Naive B cell (primary cell): ENCODE data around the gene MAPKAP1. TPM values are rescaled to one million over a fixed set of nuclear protein-coding genes. Genes with fewer than 3 reads are reported as not detected.
"Not testable (repeated sequence)": the region's sequence is repeated elsewhere in the genome, so short reads cannot be mapped to it uniquely, and the experiment has no call there.

ENCODE experiments used
- ATAC-seq, 2 donors: fragments of 150-1000 bp; cut with Tn5 transposase; 2 replicates each; pipeline ENCODE4 v1.10.0; 2021; ENCODE audit warnings: low read depth in 2 of 2, mild to moderate bottlenecking in 2 of 2, moderate library complexity in 2 of 2
- DNase-seq: peaks from one replicate; pipeline ENCODE4 v3.0.0; 2022
- H3K27ac Mint-ChIP-seq, 6 donors: one replicate each; pipeline ENCODE4 v1.8.0; 2020 to 2022; ENCODE audit warnings: mild to moderate bottlenecking in 6 of 6, mixed read lengths in 6 of 6, moderate library complexity in 5 of 6, inconsistent platforms in 2 of 6
- H3K27me3 Mint-ChIP-seq, 3 donors: one replicate each; pipeline ENCODE4 v1.8.0; 2021 to 2022; ENCODE audit warnings: mixed read lengths in 3 of 3, mild to moderate bottlenecking in 1 of 3
- H3K36me3 Mint-ChIP-seq, 2 donors: one replicate each; pipeline ENCODE4 v1.8.0; 2020 to 2022; ENCODE audit warnings: mixed read lengths in 2 of 2, inconsistent platforms in 1 of 2, mild to moderate bottlenecking in 1 of 2
- H3K4me1 Mint-ChIP-seq, 3 donors: one replicate each; pipeline ENCODE4 v1.8.0; 2020 to 2022; ENCODE audit warnings: mixed read lengths in 3 of 3, inconsistent platforms in 1 of 3, mild to moderate bottlenecking in 1 of 3, moderate library complexity in 1 of 3
- H3K4me3 Mint-ChIP-seq, 8 donors: one replicate each; pipeline ENCODE4 v1.8.0; 2020 to 2022; ENCODE audit warnings: mild to moderate bottlenecking in 8 of 8, mixed read lengths in 8 of 8, moderate library complexity in 8 of 8, inconsistent platforms in 2 of 8
- H3K9me3 Mint-ChIP-seq, 7 donors: one replicate each; pipeline ENCODE4 v1.8.0; 2020 to 2022; ENCODE audit warnings: mixed read lengths in 7 of 7, mild to moderate bottlenecking in 5 of 7, inconsistent platforms in 2 of 7, moderate library complexity in 1 of 7
- polyA plus RNA-seq, 6 donors: library from polyadenylated mRNA; unstranded; fragments of 300-500 nt; fragmentation: Illumina TruSeq; gene quantifications; one replicate each; pipeline ENCODE4 v1.2.3, GENCODE V29; 2021; ENCODE audit warnings: low read depth in 6 of 6

The MAPKAP1 gene
- polyA plus RNA-seq, 6 donors from 2014 or later: 62.4 to 76.1 (median 67.7) TPM

DNA sequence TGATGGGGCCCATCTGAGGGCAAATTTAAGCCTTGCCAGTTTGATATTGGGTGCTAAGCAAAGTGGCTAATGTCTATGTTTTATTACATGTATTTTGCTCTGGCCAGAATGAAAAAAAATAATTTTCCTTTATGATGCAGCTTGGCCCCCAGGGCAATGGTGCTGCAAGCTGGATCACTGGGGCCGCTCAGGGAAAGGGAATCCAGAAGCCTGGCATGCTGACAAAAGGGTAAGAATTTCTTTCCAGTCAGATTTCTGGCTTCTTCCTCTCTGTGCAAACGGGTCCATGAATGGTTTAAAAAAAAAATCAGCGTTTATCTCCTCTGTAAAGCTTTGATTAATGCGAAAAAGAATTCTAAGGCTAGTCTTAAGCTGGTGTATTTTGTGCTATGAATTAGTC lies 138.4 kb downstream of the MAPKAP1 start:
- ATAC-seq (no peak), DNase-seq (no peak)
- Mint-ChIP-seq H3K4me1 (peaks cover 0 to 12% (median 6%) of the 10 kb centered on the region in 3 donors), H3K9me3 (peaks cover 3 to 25% (median 18%) of the 10 kb centered on the region in 7 donors), H3K27ac (peak overlapping the region in 1 of 6 donors; percentile 62), H3K27me3 (no peaks in the 10 kb centered on the region), H3K36me3 (peaks cover 0 to 6% of the 10 kb centered on the region in 2 donors), H3K4me3 (no peak overlapping the region)

DNA sequence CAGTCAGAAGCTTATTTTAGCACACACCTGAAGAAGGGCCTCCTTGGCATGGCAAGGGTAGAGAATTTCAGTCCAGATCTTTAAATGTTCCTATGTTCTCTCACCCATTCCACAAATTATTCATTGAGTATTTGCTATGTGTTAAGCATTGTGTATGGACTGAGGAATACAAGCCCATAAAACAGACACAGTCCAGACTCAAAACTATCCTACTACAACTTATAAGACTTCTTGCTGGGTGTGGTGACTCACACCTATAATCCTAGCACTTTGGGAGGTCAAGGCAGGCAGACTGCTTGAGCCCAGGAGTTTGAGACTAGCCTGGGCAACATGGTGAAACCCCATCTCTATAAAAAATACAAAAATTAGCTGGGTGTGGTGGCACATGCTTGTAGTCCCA lies 141.0 kb downstream of the MAPKAP1 start:
- not testable (repeated sequence) for H3K36me3 Mint-ChIP-seq, DNase-seq, ATAC-seq, H3K9me3 Mint-ChIP-seq, H3K27ac Mint-ChIP-seq, H3K27me3 Mint-ChIP-seq
- peaks cover 20 to 26% (median 24%) of the 10 kb centered on the region in 3 donors for H3K4me1 Mint-ChIP-seq
- peak overlapping the region in 1 of 8 donors; percentile 10 for H3K4me3 Mint-ChIP-seq

DNA sequence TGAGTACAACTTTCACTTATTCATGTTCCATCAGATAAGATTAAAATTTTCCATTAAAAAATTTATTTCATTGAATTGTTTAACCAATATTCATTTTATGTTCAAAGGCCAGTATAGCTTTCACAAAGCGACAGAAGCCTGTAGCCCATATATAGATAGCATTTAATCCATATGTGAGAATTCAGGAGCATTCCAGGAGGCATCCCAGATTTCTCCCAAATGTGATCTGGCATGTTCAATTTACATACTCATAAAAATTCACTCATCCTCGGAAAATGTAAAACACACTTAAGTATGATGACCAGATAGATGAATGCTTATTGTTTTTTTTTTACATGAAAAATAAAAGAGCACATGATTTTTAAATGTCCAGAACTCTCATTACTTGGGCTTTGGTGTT lies 141.9 kb downstream of the MAPKAP1 start:
- no peak for DNase-seq
- no peaks in the 10 kb centered on the region for H3K27me3 Mint-ChIP-seq
- ATAC-seq: no peak
- H3K4me1 Mint-ChIP-seq: peaks cover 25 to 32% (median 28%) of the 10 kb centered on the region in 3 donors
- H3K27ac Mint-ChIP-seq: no peak overlapping the region
- H3K36me3 Mint-ChIP-seq: no peaks in the 10 kb centered on the region
- peaks cover 0 to 2% (median 0%) of the 10 kb centered on the region in 7 donors for H3K9me3 Mint-ChIP-seq
- no peak overlapping the region for H3K4me3 Mint-ChIP-seq

DNA sequence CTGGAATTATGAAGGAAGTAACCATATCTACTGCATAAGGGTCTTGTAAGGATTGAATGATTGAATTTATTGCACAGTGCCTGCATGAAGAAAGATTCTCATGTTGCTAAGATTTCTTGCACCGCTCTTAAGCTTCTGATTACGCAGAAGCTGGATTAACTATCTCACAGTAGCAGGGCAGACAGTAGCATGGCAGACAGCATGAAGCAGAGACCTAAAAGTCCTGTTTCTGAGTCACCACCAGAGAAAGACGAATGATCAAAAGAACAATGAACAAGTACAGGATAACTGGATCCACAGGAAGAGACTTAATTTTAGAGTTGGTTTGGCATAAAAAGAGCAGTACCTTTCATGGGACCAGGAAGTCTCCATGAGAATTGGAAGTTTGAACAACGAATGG lies 142.4 kb downstream of the MAPKAP1 start:
- ATAC-seq: no peak
- H3K9me3 Mint-ChIP-seq: no peaks in the 10 kb centered on the region
- no peak for DNase-seq
- peaks cover 25 to 32% (median 30%) of the 10 kb centered on the region in 3 donors for H3K4me1 Mint-ChIP-seq
- no peaks in the 10 kb centered on the region for H3K27me3 Mint-ChIP-seq
- no peaks in the 10 kb centered on the region for H3K36me3 Mint-ChIP-seq
- no peak overlapping the region for H3K4me3 Mint-ChIP-seq
- no peak overlapping the region for H3K27ac Mint-ChIP-seq

DNA sequence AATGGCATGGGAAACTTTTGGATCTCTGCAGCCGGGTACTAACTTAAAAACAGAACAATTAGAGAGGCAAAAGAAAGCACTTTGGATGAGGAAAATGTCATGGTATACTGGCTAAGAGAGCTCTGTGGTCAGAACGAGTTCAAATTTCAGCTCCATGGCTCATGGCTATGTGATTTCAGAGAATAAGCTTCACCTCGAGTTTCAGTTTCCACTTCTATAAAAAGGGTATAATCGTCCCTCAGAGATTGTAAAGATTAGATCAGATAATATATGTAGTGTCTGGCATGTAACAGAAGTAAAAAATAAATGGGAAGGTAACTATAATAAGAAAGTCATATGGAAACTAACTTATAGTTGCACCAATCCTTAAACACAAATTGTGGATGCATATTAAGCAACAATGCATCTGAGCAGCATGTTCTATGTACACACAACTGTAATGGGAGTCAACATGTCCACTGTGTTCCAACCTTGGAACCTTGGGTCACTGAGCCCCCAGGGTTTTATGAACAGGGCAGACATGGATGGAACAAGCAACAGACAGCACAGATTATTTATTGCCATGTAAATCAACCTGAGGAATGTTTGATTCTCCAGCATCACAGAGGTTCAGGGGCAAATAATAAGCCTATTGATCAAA lies 145.4 kb downstream of the MAPKAP1 start:
- peak; percentile 38 to 56 for ATAC-seq
- DNase-seq: no peak
- Mint-ChIP-seq H3K4me3 (peak overlapping the region; percentile 0 to 76 (median 50)), H3K27me3 (no peaks in the 10 kb centered on the region), H3K36me3 (peaks cover 0 to 7% of the 10 kb centered on the region in 2 donors), H3K27ac (peak overlapping the region; percentile 17 to 75 (median 50)), H3K4me1 (peaks cover 21 to 32% (median 31%) of the 10 kb centered on the region in 3 donors), H3K9me3 (no peaks in the 10 kb centered on the region)

DNA sequence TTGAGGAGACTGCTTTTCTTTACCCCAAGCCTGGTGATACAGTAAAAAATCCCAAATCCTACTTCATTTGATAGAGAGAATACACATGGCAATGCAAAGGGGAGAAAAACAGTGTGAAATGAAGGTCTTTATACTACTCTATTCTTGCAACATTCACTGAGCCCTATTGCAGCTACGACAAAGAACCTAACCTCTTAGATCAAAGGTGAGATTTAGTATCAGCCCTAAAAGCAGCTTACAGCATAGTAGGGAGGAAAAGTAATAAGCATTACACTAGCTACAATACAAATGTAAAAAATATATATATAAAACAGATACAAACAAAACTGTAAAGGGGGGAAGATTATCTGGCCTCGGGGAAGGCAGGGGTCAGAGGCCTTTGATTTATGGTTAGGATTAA lies 147.1 kb downstream of the MAPKAP1 start:
- peak overlapping the region in 2 of 6 donors; percentile 16 to 18 for H3K27ac Mint-ChIP-seq
- H3K27me3 Mint-ChIP-seq: no peaks in the 10 kb centered on the region
- H3K36me3 Mint-ChIP-seq: peaks cover 0 to 7% of the 10 kb centered on the region in 2 donors
- no peak for ATAC-seq
- DNase-seq: no peak
- H3K9me3 Mint-ChIP-seq: no peaks in the 10 kb centered on the region
- H3K4me1 Mint-ChIP-seq: peaks cover 21 to 37% (median 36%) of the 10 kb centered on the region in 3 donors
- H3K4me3 Mint-ChIP-seq: no peak overlapping the region

DNA sequence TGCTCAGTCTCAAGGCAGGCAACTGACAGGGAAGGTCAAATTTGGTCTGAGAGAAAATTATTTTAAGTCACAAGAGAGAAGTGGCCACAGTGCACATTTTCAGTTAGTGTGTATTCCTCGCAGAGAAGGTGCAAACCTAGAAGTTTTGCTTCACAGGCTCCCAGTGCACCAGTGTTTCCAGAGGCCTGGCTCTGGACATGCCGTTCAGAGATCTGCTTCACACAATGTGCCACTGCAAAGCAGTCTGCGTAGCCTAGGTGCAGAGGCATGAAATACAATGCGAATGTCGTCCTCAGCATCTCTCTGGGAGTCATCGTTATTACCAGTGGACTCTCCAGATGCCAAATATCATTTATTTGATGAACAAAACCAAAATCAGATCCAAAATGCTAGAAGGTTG lies 147.8 kb downstream of the MAPKAP1 start:
- H3K27ac Mint-ChIP-seq: peak overlapping the region in 2 of 6 donors; percentile 59 to 60
- peaks cover 0 to 8% of the 10 kb centered on the region in 2 donors for H3K36me3 Mint-ChIP-seq
- H3K9me3 Mint-ChIP-seq: no peaks in the 10 kb centered on the region
- no peak overlapping the region for H3K4me3 Mint-ChIP-seq
- ATAC-seq (no peak), DNase-seq (no peak)
- peaks cover 22 to 39% (median 36%) of the 10 kb centered on the region in 3 donors for H3K4me1 Mint-ChIP-seq
- no peaks in the 10 kb centered on the region for H3K27me3 Mint-ChIP-seq

DNA sequence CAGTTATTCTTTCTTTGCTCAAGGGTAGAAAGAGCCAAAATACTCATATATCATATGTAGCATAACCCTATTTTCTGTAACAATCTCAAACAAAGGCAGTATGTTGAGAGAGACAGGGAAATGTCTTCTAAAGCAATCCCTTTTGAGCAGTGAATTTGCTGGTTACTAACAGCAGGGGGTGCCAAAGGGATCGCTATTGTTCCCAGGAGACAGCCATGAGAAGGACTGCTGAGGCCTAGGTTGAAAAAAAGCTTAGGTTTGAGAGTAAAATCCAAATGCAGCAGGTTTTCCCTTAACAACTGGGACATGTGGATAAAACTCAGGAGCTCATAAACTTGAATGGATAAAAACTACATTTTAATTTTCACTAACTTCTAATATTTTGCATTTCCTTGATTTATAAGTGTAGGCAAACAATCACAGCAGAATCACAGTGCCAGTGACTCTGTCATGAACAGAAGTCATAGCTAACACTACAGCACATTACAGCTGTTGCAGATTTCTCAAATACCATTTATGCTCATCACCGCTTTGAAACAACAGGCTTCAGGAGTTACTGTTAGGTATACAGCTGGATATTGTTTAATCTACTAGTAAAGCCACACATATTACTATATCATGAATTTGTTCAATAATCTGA lies 148.4 kb downstream of the MAPKAP1 start:
- H3K27ac Mint-ChIP-seq: peak overlapping the region in 3 of 6 donors; percentile 30 to 59 (median 41)
- H3K36me3 Mint-ChIP-seq: peaks cover 0 to 12% of the 10 kb centered on the region in 2 donors
- DNase-seq: peak; percentile 64
- H3K9me3 Mint-ChIP-seq: no peaks in the 10 kb centered on the region
- peaks cover 26 to 42% (median 36%) of the 10 kb centered on the region in 3 donors for H3K4me1 Mint-ChIP-seq
- no peaks in the 10 kb centered on the region for H3K27me3 Mint-ChIP-seq
- H3K4me3 Mint-ChIP-seq: no peak overlapping the region
- ATAC-seq: peak; percentile 60 to 81

DNA sequence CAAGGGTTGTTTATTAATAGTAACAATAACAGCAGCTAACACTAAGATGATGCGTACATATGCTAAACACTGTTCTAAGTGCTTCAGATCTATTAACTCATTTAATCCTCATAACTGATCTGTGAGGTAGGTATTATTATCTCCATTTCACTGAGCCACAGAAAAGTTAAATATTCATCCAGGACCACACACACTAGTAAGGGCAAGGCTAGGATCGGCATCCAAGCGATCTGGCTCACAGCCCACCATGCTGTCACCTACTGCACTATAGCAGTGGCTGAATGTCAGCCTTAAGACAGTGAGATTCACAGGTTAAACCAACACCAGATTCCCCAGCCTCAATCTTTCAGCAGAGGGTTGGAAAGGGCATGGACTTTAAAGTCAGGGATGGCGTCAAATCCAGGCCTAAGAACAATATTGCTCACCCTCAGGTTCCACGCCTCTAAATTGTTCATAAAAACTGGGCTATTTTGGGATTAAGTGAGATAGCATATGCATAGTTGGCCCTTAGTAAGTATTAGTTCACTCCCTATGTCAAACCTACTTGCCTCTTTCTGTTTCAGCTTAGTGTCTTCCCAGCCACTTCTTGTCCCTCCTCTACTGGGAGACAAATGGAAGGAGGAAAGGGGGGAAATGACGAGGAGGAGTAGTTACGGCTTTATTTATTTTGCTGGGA lies 150.8 kb downstream of the MAPKAP1 start:
- H3K4me3 Mint-ChIP-seq: no peak overlapping the region
- H3K4me1 Mint-ChIP-seq: peaks cover 14 to 23% (median 16%) of the 10 kb centered on the region in 3 donors
- no peaks in the 10 kb centered on the region for H3K9me3 Mint-ChIP-seq
- H3K27me3 Mint-ChIP-seq: no peaks in the 10 kb centered on the region
- H3K36me3 Mint-ChIP-seq: peaks cover 0 to 12% of the 10 kb centered on the region in 2 donors
- DNase-seq (no peak), ATAC-seq (no peak)
- H3K27ac Mint-ChIP-seq: peak overlapping the region in 1 of 6 donors; percentile 83

DNA sequence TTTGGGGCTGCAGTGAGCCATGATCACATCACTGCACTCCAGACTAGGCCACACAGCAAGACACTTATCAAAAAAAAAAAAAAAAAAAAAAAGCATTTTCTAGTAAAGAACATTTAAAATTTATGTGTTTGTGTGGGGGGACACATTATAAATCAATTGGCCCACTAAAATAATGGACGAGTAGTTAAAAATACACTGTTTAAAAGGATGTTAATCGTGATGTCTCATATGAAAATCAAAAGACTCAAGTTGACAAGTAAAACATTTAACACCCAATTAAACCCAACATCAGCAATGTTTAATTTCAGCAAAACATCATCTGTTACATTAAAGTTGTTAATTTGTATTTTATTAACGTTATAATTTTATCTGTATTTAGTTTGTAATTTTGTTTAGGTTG lies 152.3 kb downstream of the MAPKAP1 start:
- DNase-seq (no peak), ATAC-seq (no peak)
- Mint-ChIP-seq H3K4me3 (no peak overlapping the region), H3K36me3 (peaks cover 0 to 16% of the 10 kb centered on the region in 2 donors), H3K9me3 (no peaks in the 10 kb centered on the region), H3K4me1 (peaks cover 9 to 16% (median 10%) of the 10 kb centered on the region in 3 donors), H3K27ac (no peak overlapping the region), H3K27me3 (no peaks in the 10 kb centered on the region)

DNA sequence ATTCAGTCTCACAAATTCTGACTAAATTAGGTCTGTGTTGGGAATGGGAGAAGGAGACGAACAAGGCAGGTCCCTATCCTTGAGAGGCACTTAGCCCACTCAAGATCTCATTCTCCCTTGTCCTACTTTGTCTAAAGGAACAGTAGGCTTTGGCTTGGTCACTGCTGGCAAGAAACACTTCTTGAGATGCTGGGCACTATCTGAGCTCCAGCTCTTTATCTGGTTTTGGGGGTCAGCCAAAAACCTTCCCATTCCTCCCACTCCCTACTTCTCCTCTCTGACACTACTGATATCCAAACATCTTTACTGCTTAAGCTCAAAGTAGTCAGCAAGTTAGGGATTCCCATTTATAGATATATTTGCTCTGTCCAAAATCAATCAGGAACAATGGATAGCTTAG lies 155.2 kb downstream of the MAPKAP1 start:
- ATAC-seq (no peak), DNase-seq (no peak)
- Mint-ChIP-seq H3K36me3 (peaks cover 0 to 9% of the 10 kb centered on the region in 2 donors), H3K27ac (peak overlapping the region in 2 of 6 donors; percentile 36 to 90), H3K27me3 (no peaks in the 10 kb centered on the region), H3K4me1 (peaks cover 5 to 10% (median 5%) of the 10 kb centered on the region in 3 donors), H3K4me3 (no peak overlapping the region), H3K9me3 (no peaks in the 10 kb centered on the region)

DNA sequence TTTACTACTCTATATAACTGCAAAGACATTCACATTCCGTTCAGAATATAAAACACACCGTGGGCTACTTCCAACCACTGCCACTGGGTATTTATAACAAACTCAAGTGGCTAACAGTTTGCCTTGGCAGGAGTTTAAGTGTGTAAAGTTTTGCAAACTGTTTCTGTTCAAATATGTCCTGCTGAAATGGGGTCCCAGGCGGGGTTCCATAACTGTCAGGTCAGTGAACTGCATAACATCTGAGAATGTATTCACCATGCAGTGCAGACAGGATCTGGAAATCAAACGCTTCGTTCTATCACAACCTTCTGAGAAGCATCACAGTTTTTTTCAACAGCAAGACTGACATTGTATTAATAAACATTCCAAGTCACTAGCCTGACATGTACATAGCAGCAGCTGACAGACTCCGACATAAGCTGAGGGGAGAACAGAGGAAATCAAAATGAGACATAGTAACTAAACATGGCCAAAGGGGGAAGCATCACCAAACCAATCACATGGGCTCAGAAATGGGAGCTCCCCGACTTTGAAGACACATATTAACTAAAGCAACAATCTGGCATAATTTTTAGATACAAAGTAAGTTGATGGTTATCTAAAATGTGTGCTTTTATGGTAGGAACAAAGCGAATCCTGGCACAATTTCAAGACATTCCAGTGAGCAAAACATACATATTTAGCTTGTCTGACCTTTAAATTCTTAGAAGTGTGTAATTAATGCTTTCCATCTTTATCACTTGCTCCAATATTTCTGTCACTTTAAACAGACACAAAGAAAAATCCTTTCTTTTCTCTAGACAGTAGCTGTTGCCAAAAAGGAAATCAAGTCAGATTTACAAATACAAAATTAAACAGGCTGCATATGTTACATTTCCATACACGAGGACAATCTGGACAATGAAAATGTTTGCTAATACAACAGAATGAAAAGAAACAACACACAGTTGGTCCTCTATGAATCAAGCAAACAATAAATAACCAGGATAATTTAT lies 156.8 kb downstream of the MAPKAP1 start:
- Mint-ChIP-seq H3K36me3 (peaks cover 0 to 9% of the 10 kb centered on the region in 2 donors), H3K9me3 (no peaks in the 10 kb centered on the region), H3K27me3 (no peaks in the 10 kb centered on the region), H3K4me3 (no peak overlapping the region), H3K27ac (peak overlapping the region in 2 of 6 donors; percentile 53 to 57), H3K4me1 (peaks cover 2 to 5% (median 4%) of the 10 kb centered on the region in 3 donors)
- no peak for DNase-seq
- ATAC-seq: no peak

DNA sequence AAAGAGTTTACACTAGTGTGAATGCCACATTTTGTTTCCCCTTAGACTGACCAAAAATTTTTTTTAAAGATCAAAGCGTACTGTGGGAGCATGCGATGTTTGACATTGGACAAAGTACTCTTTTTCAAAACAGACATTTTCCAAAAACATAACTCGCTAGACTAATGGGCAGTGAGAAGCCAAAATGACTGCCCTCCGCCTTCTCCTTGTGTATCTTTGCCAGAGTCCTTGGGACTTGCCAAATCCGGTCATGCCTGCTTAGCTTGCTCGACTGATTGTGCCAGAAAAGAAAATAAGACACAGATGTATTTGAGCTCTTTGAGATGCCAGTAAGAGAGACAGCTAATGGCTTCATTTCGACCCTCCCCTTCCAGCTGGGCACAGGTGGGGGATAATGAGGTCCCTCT lies 157.5 kb downstream of the MAPKAP1 start:
- peak overlapping the region in 1 of 6 donors; percentile 57 for H3K27ac Mint-ChIP-seq
- no peak for ATAC-seq
- DNase-seq: no peak
- H3K9me3 Mint-ChIP-seq: no peaks in the 10 kb centered on the region
- peaks cover 0 to 9% of the 10 kb centered on the region in 2 donors for H3K36me3 Mint-ChIP-seq
- peaks cover 0 to 5% (median 4%) of the 10 kb centered on the region in 3 donors for H3K4me1 Mint-ChIP-seq
- H3K4me3 Mint-ChIP-seq: no peak overlapping the region
- no peaks in the 10 kb centered on the region for H3K27me3 Mint-ChIP-seq
